ENCODE measurements around the gene RBM23.

DNA sequence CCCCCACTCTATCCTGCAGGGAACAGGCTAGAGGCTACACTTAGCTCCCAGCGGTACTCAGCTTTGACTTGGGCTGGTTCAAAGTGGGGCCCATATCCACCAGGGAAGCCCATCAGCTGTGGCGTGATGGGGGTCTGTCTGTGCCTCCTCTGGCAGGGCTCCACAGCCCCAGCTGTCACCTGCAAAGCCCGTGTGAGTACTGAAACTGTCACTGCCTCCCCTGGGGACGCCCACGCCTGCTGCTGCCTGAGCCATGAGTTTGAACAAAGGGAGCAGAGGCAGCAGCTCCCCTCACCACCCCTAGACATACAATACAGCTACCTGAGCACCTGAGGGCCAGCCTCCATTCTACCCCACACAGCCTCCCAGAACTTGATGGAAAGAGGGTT, 31.0 kb downstream of the RBM23 start:
- TF ChIP-seq POLR2A (IDR thresholded peaks at IDR 0.05) (no peak), POLR2AphosphoS5 (IDR thresholded peaks at IDR 0.05) (no peak)
- TF ChIP-seq, protein P1, sequence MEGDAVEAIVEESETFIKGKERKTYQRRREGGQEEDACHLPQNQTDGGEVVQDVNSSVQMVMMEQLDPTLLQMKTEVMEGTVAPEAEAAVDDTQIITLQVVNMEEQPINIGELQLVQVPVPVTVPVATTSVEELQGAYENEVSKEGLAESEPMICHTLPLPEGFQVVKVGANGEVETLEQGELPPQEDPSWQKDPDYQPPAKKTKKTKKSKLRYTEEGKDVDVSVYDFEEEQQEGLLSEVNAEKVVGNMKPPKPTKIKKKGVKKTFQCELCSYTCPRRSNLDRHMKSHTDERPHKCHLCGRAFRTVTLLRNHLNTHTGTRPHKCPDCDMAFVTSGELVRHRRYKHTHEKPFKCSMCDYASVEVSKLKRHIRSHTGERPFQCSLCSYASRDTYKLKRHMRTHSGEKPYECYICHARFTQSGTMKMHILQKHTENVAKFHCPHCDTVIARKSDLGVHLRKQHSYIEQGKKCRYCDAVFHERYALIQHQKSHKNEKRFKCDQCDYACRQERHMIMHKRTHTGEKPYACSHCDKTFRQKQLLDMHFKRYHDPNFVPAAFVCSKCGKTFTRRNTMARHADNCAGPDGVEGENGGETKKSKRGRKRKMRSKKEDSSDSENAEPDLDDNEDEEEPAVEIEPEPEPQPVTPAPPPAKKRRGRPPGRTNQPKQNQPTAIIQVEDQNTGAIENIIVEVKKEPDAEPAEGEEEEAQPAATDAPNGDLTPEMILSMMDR (IDR thresholded peaks at IDR 0.05): no peak

Data from prostate gland (tissue), 2 donors.